Esophagus squamous epithelium (tissue), 4 donors: ENCODE measurements around the gene DIDO1.

Source experiments
- CTCF ChIP-seq, 6 experiments: fragments of 450-650 bp in 4 of 6; fragments of 200-600 bp in 2 of 6; sonication (generic) in 2 of 6; IDR thresholded peaks; one replicate each; pipeline ENCODE4 v1.5.1; 2016 to 2019; ENCODE audit warnings: antibody characterized with exemption in 6 of 6, mild to moderate bottlenecking in 4 of 6, moderate library complexity in 4 of 6
- POLR2A ChIP-seq, 4 donors: fragments of 450-650 bp; IDR thresholded peaks; one replicate each; pipeline ENCODE4 v1.6.1; 2017; ENCODE audit warnings: antibody characterized with exemption in 4 of 4, mild to moderate bottlenecking in 4 of 4, moderate library complexity in 3 of 4

- TF ChIP-seq CTCF (IDR thresholded peaks at IDR 0.05) = no peak
- no peak for TF ChIP-seq POLR2A (IDR thresholded peaks at IDR 0.05)
Observed at GRCh38 chr20:62963614-62964397, 37.5 kb upstream of the DIDO1 start.
